K562 (cell line): ENCODE data around the gene IL17RC. TPM values are rescaled to one million over a fixed set of nuclear protein-coding genes. Genes with fewer than 3 reads are reported as not detected.

Experiments
- CHD1 ChIP-seq: fragments of 200-600 bp; sonication (generic); IDR thresholded peaks from one replicate; pipeline ENCODE4 v1.6.1; 2012; ENCODE audit warnings: mild to moderate bottlenecking, moderate library complexity, low read length, inconsistent platforms
- E2F4 ChIP-seq: sonication (generic); formaldehyde crosslinking; IDR thresholded peaks from 2 replicates; pipeline ENCODE4 v1.8.0; 2022; ENCODE audit warnings: mild to moderate bottlenecking, low read depth, missing genetic modification reagents
- E2F6 ChIP-seq, 2 experiments: IDR thresholded peaks; 2 replicates each; pipeline ENCODE4 v1.6.1; 2011; ENCODE audit warnings: borderline replicate concordance in 1 of 2, control low read depth in 1 of 2, low read depth in 1 of 2, low read length in 1 of 2, mild to moderate bottlenecking in 1 of 2, mixed read lengths in 1 of 2, moderate library complexity in 1 of 2; ENCODE audit not compliant: insufficient read depth in 1 of 2, insufficient read length in 1 of 2, poor library complexity in 1 of 2, severe bottlenecking in 1 of 2; ENCODE audit errors: extremely low read depth in 1 of 2
- EHMT2 ChIP-seq: fragments of 450-650 bp; IDR thresholded peaks from 2 replicates; pipeline ENCODE4 v1.6.1; 2018; ENCODE audit warnings: antibody characterized with exemption
- FOXK2 ChIP-seq, 2 experiments: fragments of 450-650 bp; IDR thresholded peaks in 1 of 2; conservative IDR thresholded peaks in 1 of 2; 2 replicates each; pipeline ENCODE4 v1.6.1; 2016; ENCODE audit warnings: low read depth in 2 of 2, mild to moderate bottlenecking in 1 of 2
- GABPA ChIP-seq: fragments of 200-800 bp; sonication (Bioruptor generic); conservative IDR thresholded peaks from 2 replicates; pipeline ENCODE4 v1.6.1; 2016; ENCODE audit warnings: low read depth, missing genetic modification characterization, missing compliant biosample characterization
- GTF2E2 ChIP-seq: fragments of 200-800 bp; sonication (Bioruptor generic); IDR thresholded peaks from 2 replicates; pipeline ENCODE4 v1.6.1; 2016; ENCODE audit warnings: missing genetic modification characterization, missing compliant biosample characterization
- HCFC1 ChIP-seq: IDR thresholded peaks from 2 replicates; pipeline ENCODE4 v1.6.1; 2012; ENCODE audit warnings: low read depth, low read length, improper control_type of control experiment
- HDAC6 ChIP-seq: IDR thresholded peaks from 2 replicates; pipeline ENCODE4 v1.6.1; 2012; ENCODE audit warnings: low read depth, mild to moderate bottlenecking, control low read depth, inconsistent platforms, low read length, moderate library complexity
- MAFF ChIP-seq: IDR thresholded peaks from 2 replicates; pipeline ENCODE4 v1.6.1; 2012; ENCODE audit warnings: low read length, improper control_type of control experiment
- MAX ChIP-seq: sonication (generic); formaldehyde crosslinking; IDR thresholded peaks from 2 replicates; pipeline ENCODE4 v1.9.0; 2022; ENCODE audit warnings: mild to moderate bottlenecking, missing genetic modification reagents
- MLLT1 ChIP-seq, 2 experiments: fragments of 450-650 bp; IDR thresholded peaks; 2 replicates each; pipeline ENCODE4 v1.6.1; 2016
- NFXL1 ChIP-seq: fragments of 450-650 bp; formaldehyde crosslinking; IDR thresholded peaks from 2 replicates; pipeline ENCODE4 v1.4.0; 2021; ENCODE audit warnings: mild to moderate bottlenecking
- NR4A1 ChIP-seq, 2 experiments: fragments of 250-450 bp in 1 of 2; fragments of 450-650 bp in 1 of 2; sonication (Bioruptor Pico) in 1 of 2; IDR thresholded peaks; 2 replicates each; pipeline versions ENCODE4 v1.4.0 to v1.6.1; 2016 to 2020; ENCODE audit warnings: mild to moderate bottlenecking in 2 of 2, missing compliant biosample characterization in 1 of 2, missing genetic modification characterization in 1 of 2, moderate library complexity in 1 of 2
- PHF8 ChIP-seq: fragments of 200-600 bp; sonication (generic); IDR thresholded peaks from 2 replicates; pipeline ENCODE4 v1.6.1; 2012; ENCODE audit warnings: mixed run types, mild to moderate bottlenecking, inconsistent platforms, low read length, moderate library complexity, borderline replicate concordance
- RCOR1 ChIP-seq, 2 experiments: IDR thresholded peaks; 2 replicates each; pipeline ENCODE4 v1.6.1; 2012; ENCODE audit warnings: low read depth in 2 of 2, low read length in 2 of 2, borderline replicate concordance in 1 of 2, improper control_type of control experiment in 1 of 2
- SNIP1 ChIP-seq: fragments of 450-650 bp; IDR thresholded peaks from 2 replicates; pipeline ENCODE4 v1.7.1; 2017; ENCODE audit warnings: low read depth, mild to moderate bottlenecking
- SOX6 ChIP-seq: fragments of 450-650 bp; IDR thresholded peaks from 2 replicates; pipeline ENCODE4 v1.6.1; 2014; ENCODE audit warnings: mild to moderate bottlenecking
- SRF ChIP-seq, 2 experiments: fragments of 250-450, 450-650 bp in 1 of 2; sonication (Bioruptor Pico) in 1 of 2; sonication (generic) in 1 of 2; formaldehyde crosslinking; IDR thresholded peaks; 2 replicates each; pipeline versions ENCODE4 v1.5.0 to v1.5.1; 2020 to 2022; ENCODE audit warnings: mild to moderate bottlenecking in 1 of 2, missing genetic modification reagents in 1 of 2
- TFAM ChIP-seq: fragments of 250-450 bp; sonication (Bioruptor Pico); conservative IDR thresholded peaks from 2 replicates; pipeline ENCODE4 v1.5.0; 2021; ENCODE audit warnings: mild to moderate bottlenecking, moderate library complexity
- ZC3H4 ChIP-seq: sonication (generic); formaldehyde crosslinking; IDR thresholded peaks from 2 replicates; pipeline ENCODE4 v1.9.0; 2021; ENCODE audit warnings: missing genetic modification reagents, borderline replicate concordance
- ZFPM2 ChIP-seq: fragments of 250-450 bp; sonication (Bioruptor Pico); IDR thresholded peaks from 2 replicates; pipeline ENCODE4 v1.5.1; 2022; ENCODE audit warnings: mild to moderate bottlenecking
- ZNF311 ChIP-seq: fragments of 250-450 bp; sonication (Bioruptor Pico); IDR thresholded peaks from 2 replicates; pipeline ENCODE4 v1.4.0; 2020; ENCODE audit warnings: mild to moderate bottlenecking, moderate library complexity
- polyA plus RNA-seq, 8 experiments: library from polyadenylated mRNA; depleted of rRNA in 4 of 8; stranded (reverse) in 5 of 8; unstranded in 3 of 8; fragments of >200 nt; fragmentation: Nextera tagmentation in 2 of 8; fragmentation: Illumina TruSeq in 1 of 8; extraction: Ambion mirVana in 2 of 8; extraction: Trizol in 1 of 8; gene quantifications; 2 replicates each; pipeline versions ENCODE4 v1.2.1 to v1.2.3, GENCODE V29; 2011 to 2014; ENCODE audit warnings: inconsistent platforms in 1 of 8, missing spikeins in 1 of 8
- total RNA-seq, 7 experiments: library from RNA; depleted of rRNA in 6 of 7; stranded (reverse); fragments of >200 nt in 6 of 7; fragmentation: Illumina TruSeq in 2 of 7; extraction: Trizol in 2 of 7; gene quantifications; 2 replicates each; pipeline versions ENCODE4 v1.2.1 to v1.2.3, GENCODE V29; 2011 to 2021; ENCODE audit warnings: low replicate concordance in 1 of 7

Gene IL17RC
- total and polyA plus RNA-seq, 9 of the 15 experiments (the other 6 are each of a cell fraction or from before 2014, with no cell fraction given), result 0.15 to 11.4 (median 7.1) TPM; not detected in 1

- no peak for TF ChIP-seq HCFC1
- TF ChIP-seq CHD1, result no peak
- TF ChIP-seq E2F4 (CRISPR knock-in tag), result no peak
- peak; percentile 99 for TF ChIP-seq MAFF
- no peak for TF ChIP-seq ZC3H4 (CRISPR knock-in tag)
- peak; percentile 78 for TF ChIP-seq SOX6
- TF ChIP-seq ZFPM2, result no peak
- TF ChIP-seq RCOR1 (IDR thresholded peaks at IDR 0.05; ENCODE audit: borderline replicate concordance in 1 of 2, low read depth in 2 of 2, low read length in 2 of 2), result peak; percentile 31 to 60; a peak in 2 of 4 replicates
- TF ChIP-seq SRF (CRISPR knock-in tag; IDR thresholded peaks at IDR 0.05), result peak in 1 of 2 experiments; percentile 60; a peak in 1 of 4 replicates
- no peak for TF ChIP-seq SNIP1
- TF ChIP-seq MAX (CRISPR knock-in tag), result no peak
- no peak for TF ChIP-seq TFAM
- no peak for TF ChIP-seq HDAC6
- peak in 1 of 2 experiments; percentile 11; a peak in 1 of 4 replicates for TF ChIP-seq MLLT1 (IDR thresholded peaks at IDR 0.05)
- TF ChIP-seq NFXL1 (CRISPR knock-in tag), result peak; percentile 76
- peak in 1 of 2 experiments; percentile 54 for TF ChIP-seq E2F6 (IDR thresholded peaks at IDR 0.05; ENCODE audit: borderline replicate concordance in 1 of 2, extremely low read depth in 1 of 2, insufficient read depth in 1 of 2, insufficient read length in 1 of 2, low read depth in 1 of 2, low read length in 1 of 2, poor library complexity in 1 of 2, severe bottlenecking in 1 of 2)
- TF ChIP-seq GTF2E2 (tag), result peak; percentile 56; the same call in 1 of the 2 replicates
- TF ChIP-seq PHF8, result no peak; the same call in 1 of the 2 replicates
- TF ChIP-seq GABPA (tag), result peak; percentile 57
- TF ChIP-seq EHMT2, result no peak
- peak; percentile 62; the same call in 1 of the 2 replicates for TF ChIP-seq ZNF311
- no peak for TF ChIP-seq NR4A1 (CRISPR knock-in tag; IDR thresholded peaks at IDR 0.05)
- peak; percentile 65; the same call in 1 of the 2 replicates for TF ChIP-seq NR4A1 (tag; IDR thresholded peaks at IDR 0.05)
- TF ChIP-seq FOXK2 (conservative IDR thresholded peaks at IDR 0.05 in 1 of 2, IDR thresholded peaks at IDR 0.05 in 1 of 2; ENCODE audit: low read depth in 2 of 2), result peak in 1 of 2 experiments; percentile 49; a peak in 2 of 4 replicates
Measured at GRCh38 chr3:9976721-9977709, 60.1 kb downstream of the IL17RC start (continued).
